NCI-H1930 (cell line): ENCODE measurements around the gene NPHP4.
"Not testable (repeated sequence)": the region's sequence is repeated elsewhere in the genome, so short reads cannot be mapped to it uniquely, and the experiment has no call there.

Experiments used
- DNase-seq, 2 experiments: peaks; one replicate each; lab custom pipeline; 2025; lab: John Stamatoyannopoulos, UW

Gene NPHP4

DNA sequence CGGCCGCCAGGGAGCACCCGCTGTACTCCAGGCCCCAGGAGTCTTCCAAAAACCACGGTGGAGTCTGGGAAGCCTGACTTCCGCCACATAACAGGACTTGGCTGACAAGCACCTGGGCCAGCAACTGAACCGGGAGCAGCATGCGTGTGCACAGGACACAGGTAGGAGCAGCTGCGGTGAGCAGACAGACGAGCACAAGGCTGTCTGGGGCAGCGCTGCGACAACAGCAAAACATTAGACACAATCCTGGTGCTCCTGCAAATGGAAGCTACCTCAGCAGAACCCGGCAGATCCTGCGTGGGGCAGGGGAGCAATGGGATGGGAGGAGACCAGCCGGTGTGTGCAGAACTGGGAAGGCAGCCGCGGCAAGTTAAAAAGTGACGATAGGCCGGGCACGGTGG is 80.4 kb downstream of the NPHP4 start:
- DNase-seq: no peak

- no peak for DNase-seq
These were observed 81.1 kb downstream of the NPHP4 start for GRCh38 chr1:5911157-5911556.

GRCh38 chr1:5910666-5911065 is 81.6 kb downstream of the NPHP4 start:
- no peak for DNase-seq

DNA sequence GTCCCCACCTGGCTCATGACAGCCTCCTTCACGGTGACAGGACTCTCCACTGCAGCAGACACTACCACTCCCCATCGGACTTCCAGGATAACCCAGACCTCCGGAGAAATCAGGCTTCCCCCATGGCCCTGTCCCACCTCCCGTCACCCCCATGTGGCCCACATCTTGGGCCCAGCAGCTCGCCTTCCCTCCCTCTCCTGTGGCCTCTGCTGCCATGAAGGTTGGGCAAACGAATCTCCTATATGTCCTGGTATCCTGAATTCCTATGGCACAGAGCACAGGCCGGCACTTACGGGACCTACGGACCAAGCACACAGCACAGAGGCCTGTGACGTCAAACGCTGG is 82.0 kb downstream of the NPHP4 start:
- DNase-seq: no peak

DNA sequence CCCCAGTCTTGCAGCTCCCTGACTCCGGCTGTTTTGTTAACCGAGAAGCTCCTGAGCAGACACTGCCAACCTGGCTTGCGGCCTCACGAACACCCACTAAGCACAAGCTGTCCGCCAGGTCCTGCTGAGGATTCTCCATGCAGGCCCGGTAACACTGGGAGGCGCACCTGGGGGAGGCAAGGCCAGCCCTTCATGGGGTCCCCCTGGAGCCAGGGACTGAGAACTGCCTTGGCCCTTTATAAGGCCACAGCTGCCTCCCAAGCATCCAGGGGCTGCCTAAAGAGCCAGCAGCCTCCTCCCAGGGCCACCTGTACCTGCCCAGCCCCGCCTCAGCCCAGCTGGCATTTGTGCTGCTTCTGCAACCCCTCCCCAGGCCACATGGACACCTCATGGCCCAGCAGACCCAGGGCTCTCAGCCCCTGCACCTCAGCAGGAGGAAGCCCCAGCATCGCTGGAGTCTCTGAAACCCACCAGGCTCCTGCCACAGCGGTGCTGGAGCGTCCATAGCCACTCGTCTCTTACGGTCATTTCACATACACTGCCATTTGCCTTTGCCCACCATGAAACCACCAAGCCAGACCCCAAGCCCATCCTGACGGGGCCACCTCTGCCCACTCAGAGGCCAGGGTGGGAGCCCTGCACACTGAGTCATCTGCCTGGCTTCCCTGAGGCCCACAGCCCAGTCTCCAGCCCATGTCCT is 82.5 kb downstream of the NPHP4 start:
- DNase-seq: no peak

GRCh38 chr1:5908461-5909375 is 83.5 kb downstream of the NPHP4 start:
- DNase-seq: no peak

DNA sequence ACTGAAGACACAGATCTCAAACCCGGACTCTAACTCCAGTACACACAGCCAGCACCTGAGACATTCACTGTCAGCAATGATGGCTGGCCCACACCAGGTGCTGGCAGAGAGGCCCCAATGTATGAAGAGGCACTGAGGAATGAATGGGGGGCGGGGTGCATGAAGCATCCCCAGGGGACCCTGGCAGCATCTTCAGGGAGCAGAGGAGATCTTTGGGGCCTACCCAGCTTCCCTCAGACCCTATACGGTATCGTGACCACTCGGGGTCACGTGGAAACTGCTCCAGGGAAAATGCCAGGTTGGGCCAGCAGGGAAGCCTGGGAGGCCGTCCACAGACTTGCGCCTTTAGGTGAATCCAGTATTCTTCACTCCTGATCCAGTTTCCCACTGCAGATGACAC is 84.3 kb downstream of the NPHP4 start:
- DNase-seq: no peak

DNA sequence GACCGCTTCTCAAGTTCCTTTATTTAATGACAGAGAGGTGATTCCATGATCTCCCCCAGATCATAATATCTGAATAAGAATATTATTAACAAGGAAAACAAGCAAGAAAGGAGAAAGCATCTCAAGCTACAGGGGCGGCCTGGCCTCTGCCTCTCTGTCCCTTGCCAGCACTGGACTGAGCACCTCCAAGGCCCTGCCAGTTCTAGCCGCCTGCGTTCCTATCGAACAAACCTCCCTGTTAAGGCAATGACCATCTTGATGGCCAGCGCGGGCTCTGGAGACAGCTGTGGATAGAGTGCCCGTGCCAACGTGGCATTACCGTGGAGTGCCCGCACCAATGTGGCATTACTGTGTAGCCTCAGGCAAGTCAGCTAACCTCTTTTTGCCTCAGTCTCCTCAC is 84.8 kb downstream of the NPHP4 start:
- DNase-seq: no peak

DNA sequence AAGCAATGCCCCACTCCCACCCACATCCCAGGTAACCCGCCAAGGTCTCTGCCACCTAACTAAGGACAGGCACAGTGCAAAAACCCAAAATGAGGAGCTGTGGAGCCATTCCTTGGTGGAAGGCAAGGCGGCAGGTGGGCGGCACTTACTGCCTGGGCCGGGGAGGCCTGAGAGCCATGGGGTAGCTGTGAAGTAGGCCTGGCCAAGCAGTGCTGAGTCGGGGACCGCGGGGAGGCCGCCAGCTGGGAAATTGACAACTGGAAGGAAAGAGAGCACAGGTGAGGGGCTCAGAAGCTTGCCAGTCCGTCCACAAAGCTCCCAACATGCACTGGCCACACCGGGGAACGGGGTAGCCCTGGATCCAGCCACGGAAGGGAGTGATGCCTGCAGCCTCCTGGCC is 85.3 kb downstream of the NPHP4 start:
- DNase-seq: no peak

- no peak for DNase-seq
These were observed 86.1 kb downstream of the NPHP4 start for GRCh38 chr1:5906116-5906515.

DNA sequence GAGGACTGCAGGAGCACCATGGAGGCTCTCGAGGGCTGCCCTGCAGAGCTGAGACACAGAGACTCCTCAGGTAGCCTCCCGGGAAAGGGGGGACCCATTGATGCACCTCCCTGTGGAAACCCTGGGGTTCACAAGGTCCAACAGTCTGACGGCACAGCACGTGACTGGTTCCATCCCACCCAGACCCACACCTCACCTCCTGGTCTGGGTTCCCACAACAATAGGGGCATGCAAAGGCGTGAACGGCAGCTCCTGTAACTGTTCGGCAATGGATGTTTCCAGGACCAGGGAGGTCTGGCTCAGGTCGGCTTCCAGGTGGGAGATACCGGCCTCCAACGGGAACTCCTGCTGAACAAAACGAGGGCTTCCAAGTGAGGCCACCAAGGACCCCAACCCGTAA is 86.8 kb downstream of the NPHP4 start:
- DNase-seq: no peak

GRCh38 chr1:5904551-5904950 is 87.7 kb downstream of the NPHP4 start:
- no peak for DNase-seq

DNA sequence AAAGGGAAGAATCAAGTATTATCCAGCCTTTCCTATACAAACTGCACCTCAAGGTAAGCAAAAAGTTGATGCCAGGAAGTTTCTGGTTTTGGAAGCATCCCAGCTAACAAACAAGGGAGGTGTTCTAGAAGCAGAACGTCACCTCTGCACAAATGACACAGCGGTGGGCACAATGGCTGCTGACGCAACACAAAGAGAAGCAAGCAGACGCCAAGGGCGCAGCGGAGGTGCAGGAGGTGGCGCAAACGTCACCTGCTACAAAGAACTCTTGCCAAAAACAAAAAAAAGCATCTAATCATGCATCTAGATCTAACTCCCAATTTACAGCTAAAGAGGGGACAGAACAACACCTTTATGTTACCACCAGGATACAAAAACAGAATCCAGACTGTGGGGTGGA is 88.5 kb downstream of the NPHP4 start:
- DNase-seq: no peak

- DNase-seq: no peak
These were observed 89.2 kb downstream of the NPHP4 start for GRCh38 chr1:5903031-5903430.

- no peak for DNase-seq
These were observed 90.4 kb downstream of the NPHP4 start for GRCh38 chr1:5901841-5902240.

DNA sequence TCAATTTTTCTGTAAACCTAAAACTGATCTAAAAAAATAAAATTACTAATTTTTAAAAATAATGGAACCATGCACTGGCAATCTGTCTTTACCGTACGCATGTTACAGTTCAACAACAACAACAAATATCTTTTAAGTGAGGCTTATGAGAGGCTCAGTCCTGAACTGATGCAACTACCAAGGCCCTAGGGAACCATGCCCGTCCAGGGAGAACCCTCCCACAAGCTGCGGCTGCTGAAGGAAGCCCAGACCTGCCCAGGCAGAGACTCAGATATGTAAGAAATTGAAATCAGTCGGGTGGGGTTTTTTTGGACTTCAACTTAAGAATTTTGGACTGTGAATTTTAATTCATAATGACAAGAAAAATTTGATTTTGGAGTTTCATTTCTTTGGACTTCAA is 91.1 kb downstream of the NPHP4 start:
- DNase-seq: no peak

- DNase-seq: no peak
These were observed 94.0 kb downstream of the NPHP4 start for GRCh38 chr1:5898266-5898665.

DNA sequence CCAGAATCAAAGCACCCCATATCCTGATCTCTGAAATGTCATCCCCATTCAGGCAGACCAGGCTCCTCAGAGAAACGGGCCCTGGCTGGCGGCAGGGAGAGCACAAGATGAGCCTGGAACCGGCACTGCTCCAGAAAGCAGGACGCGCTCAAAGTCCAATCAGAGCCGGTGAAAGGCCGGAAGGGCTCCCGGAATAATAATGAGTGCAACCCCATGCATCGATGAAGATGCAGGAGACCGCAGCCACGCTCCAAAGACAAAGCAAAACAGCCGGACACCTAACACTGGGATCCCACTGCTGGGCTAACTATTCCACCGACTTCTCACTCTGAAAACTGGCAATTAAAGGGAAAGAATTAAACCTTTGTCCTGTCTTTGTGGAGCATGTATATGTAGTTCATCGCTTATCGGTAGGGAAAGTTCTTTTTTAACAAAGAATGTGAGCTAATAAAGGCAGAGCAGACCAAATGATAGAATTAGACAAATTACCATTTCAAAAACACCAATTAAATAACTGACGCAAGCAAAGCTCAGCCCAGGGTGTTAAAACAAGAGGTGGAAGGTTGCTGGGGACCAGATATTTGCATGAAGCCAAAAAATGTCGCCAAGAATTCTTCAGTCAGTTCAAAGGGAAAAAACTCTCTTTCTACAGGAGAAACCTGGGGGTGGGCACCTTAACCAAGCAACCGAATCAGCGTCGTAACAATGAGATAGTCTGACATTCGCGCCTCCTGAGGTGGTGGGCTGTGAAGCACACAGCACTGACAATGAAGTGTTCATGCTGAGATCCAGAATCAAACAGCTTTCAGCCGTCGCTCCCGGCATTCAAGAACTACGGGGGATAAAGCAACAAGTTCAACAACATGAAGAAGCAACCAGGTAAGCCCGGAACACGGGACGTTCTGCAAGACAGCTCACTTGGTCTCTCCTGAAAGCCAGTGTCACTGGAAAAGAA is 95.2 kb downstream of the NPHP4 start:
- no peak for DNase-seq

DNA sequence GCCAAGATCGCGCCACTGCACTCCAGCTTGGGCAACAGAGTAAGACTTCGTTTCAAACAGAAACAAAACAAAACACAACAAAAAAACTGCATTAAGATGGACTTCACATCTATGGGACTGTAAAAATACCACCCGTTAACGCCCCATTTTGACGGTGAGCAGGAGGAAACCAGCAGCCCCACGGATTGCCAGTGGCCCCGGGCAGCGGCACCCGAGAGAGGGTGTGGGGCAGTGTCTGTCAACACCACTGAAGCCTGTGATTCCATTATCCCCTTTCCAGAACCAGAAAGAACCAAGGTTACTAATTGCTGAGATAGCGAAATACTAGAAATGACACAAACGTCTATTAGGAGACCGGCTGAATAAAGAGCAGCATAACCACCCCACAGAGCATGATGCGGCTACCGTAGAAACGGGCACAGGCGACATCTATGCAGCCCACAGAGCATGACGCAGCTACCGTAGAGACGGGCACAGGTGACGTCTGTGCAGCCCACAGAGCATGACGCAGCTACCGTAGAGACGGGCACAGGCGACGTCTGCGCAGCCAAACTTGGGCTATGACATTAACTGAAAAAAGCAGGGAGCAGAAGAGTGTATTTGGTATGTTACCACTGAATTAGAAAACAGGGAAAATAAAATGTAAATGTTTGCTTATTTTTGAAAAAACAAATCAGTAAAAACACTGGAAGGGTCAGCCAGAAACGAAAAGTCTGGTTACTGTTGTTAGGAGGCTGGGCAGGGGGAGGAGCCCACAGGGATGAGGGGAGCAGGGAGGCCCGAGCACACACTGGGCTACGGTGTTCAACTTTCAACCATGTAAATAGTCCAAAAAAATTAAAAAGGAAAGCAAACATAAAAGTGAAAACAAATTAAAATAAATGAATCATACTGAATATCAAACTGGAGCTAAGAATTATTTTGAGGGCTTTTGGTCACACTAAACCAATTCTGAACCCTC is 96.5 kb downstream of the NPHP4 start:
- DNase-seq: no peak

DNA sequence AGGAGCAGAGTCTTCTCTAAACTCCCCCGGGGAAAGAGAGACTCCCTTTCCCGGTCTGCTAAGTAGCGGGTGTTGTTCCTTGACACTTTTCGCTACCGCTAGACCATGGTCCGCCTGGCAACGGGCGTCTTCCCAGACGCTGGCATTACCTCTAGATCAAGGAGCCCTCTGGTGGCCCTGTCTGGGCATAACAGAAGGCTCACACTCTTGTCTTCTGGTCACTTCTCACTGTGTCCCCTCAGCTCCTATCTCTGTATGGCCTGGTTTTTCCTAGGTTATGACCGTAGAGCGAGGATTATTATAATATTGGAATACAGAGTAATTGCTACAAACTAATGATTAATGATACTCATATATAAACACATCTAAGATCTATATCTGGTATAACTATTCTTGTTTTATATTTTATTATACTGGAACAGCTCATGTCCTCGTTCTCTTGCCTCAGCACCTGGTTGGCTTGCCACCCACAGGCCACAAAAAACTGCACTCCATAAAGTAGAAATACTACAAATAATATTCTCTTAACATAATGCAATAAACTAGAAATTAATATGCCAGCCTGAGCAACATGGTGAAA is 98.4 kb downstream of the NPHP4 start:
- not testable (repeated sequence) for DNase-seq

- DNase-seq: no peak
These were observed 99.9 kb downstream of the NPHP4 start for GRCh38 chr1:5892329-5892728.
